ENCODE data around the gene ASCL2. TPM values are rescaled to one million over a fixed set of nuclear protein-coding genes. Genes with fewer than 3 reads are reported as not detected.

Gene ASCL2
- total RNA-seq, 1 experiment from 2014 or later = 0.35 TPM

- no CpG with 5 or more reads among the region's 5 CpGs for WGBS (ENCODE audit: extremely low coverage, insufficient read length, low lambda C conversion rate)
- DNase-seq = peak; percentile 55
Observed at GRCh38 chr11:2223153-2223794, 47.1 kb downstream of the ASCL2 start.

More at GRCh38 chr11:2223153-2223794, 47.1 kb downstream of the ASCL2 start:
- H3K27me3 Mint-ChIP-seq (ENCODE audit: low read depth) = peaks cover 67% of the 10 kb centered on the region
- Histone ChIP-seq H3K56ac (ENCODE audit: insufficient read length, low read depth, low read length) (no peak overlapping the region), H4K8ac (replicated peaks; ENCODE audit: insufficient read length, low read depth, low read length) (no peak overlapping the region), H3K4me2 (ENCODE audit: insufficient read depth, insufficient read length, low read length) (no peak overlapping the region), H2BK15ac (ENCODE audit: low read depth, low read length) (no peak overlapping the region), H3K27me3 (ENCODE audit: insufficient read depth, low read length) (no peaks in the 10 kb centered on the region; the same call in 1 of the 2 replicates), H2BK12ac (ENCODE audit: insufficient read length, low read depth, low read length) (no peak overlapping the region), H2BK20ac (ENCODE audit: low read depth, low read length, poor library complexity, severe bottlenecking) (no peak overlapping the region), H3K23me2 (ENCODE audit: insufficient read length, low read depth, low read length, poor library complexity, severe bottlenecking) (no peaks in the 10 kb centered on the region), H4K5ac (ENCODE audit: insufficient read length, low read depth, low read length) (no peak overlapping the region), H3K4ac (ENCODE audit: low read depth, low read length) (no peak overlapping the region), H2BK120ac (ENCODE audit: low read depth, low read length, poor library complexity, severe bottlenecking) (no peak overlapping the region), H3T11ph (ENCODE audit: low read length) (no peak overlapping the region), H3K4me1 (ENCODE audit: insufficient read depth, low read length) (no peaks in the 10 kb centered on the region; the same call in 1 of the 2 replicates), H3K18ac (ENCODE audit: insufficient read length, low read depth, low read length) (no peak overlapping the region), H3K79me2 (ENCODE audit: insufficient read depth, low read length) (no peaks in the 10 kb centered on the region), H3K23ac (ENCODE audit: insufficient read length, low read depth, low read length) (no peak overlapping the region), H2AK5ac (ENCODE audit: insufficient read length, low read length) (no peak overlapping the region), H2BK5ac (ENCODE audit: insufficient read length, low read length) (no peak overlapping the region), H3K9me3 (ENCODE audit: control insufficient read depth, low read depth, low read length) (no peaks in the 10 kb centered on the region), H2AFZ (ENCODE audit: low read length) (no peak overlapping the region), H4K20me1 (ENCODE audit: control insufficient read depth, insufficient read depth, insufficient read length) (no peaks in the 10 kb centered on the region), H3K14ac (ENCODE audit: insufficient read depth, low read length) (no peak overlapping the region), H3K9ac (ENCODE audit: extremely low read depth, insufficient read length, low read length) (no peak overlapping the region), H4K91ac (ENCODE audit: insufficient read length, low read depth, low read length) (no peak overlapping the region), H3K27ac (ENCODE audit: insufficient read length, low read depth, low read length) (no peak overlapping the region), H3K79me1 (ENCODE audit: insufficient read depth, low read depth, low read length, poor library complexity, severe bottlenecking) (no peaks in the 10 kb centered on the region)
- no peak overlapping the region for H3K4me3 Mint-ChIP-seq
- TF ChIP-seq CTCF (conservative IDR thresholded peaks at IDR 0.05) = no peak
- no peak overlapping the region for H3K27ac Mint-ChIP-seq
- peaks cover 0 to 9% (median 2%) of the 10 kb centered on the region in 3 experiments; a peak in 4 of 7 replicates for H3K36me3 Mint-ChIP-seq (ENCODE audit: insufficient read depth in 1 of 3, low read depth in 3 of 3)
- peaks cover 10 to 15% of the 10 kb centered on the region in 2 experiments for H3K9me3 Mint-ChIP-seq
- peaks cover 15 to 18% of the 10 kb centered on the region in 2 experiments for H3K4me1 Mint-ChIP-seq

Measured in H9 (cell line).